ENCODE results near the gene NR6A1.

The NR6A1 gene

DNA sequence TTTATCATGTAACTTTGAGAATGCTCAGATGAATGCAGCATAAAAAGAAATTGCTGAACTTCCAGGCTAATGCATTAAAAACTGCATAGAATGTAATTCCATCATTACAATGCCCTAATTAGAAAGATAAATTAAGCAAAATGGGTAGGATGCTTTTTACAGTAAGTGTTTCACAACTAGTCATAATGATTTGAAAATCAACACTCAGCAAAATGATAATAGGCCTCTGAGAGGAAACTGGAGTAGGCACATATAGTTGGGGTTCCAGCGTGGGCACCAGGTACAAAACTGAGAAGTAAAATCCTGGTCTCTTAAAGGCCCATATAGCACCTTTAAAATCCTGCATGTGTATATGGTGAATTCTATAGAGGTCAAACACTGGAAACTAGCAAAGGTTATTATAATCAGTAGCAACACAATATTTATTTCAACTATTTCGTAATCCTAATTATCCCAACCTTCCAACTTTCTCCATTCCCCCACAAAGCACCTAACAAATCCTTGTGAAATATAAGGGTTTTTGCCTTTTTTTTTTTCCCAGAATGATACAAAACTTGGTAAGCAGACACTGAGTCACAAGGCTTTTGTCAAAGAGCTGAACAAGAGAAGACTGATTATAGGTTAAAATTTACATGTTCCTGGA lies 155.9 kb downstream of the NR6A1 start:
- 100% methylated on average over 1 of the region's 2 CpGs; no CpG with 5 or more reads in 1 of the 2 donors for WGBS, 2 donors (ENCODE audit: extremely low coverage in 2 of 2, insufficient read length in 2 of 2, insufficient replicate concordance in 1 of 2)
- H2BK12ac ChIP-seq (ENCODE audit: low read length): no peak overlapping the region
- DNase-seq (ENCODE audit: low spot score): no peak

DNA sequence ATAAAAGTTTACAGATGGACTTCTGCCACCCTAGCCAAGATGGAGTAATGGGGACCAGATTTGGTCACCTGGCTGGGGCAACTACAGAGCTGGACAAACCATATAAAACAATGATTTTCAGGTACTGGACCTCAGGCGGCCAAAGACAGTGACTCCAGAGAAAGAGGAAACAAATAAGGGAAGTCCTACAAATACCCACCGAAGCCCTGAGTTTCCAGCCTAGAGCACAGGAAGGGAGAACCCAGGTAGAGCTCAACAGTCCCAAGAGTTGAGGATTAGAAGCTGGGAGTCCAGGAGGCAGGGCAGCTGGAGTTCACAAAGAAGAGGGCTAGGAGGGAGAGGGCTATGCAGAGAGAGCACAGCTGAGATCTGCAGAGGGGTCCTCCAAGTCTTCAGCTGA lies 157.3 kb downstream of the NR6A1 start:
- H3K9me3 ChIP-seq (replicated peaks in 1 of 2; ENCODE audit: control insufficient read depth in 2 of 2, insufficient read depth in 1 of 2, low read depth in 1 of 2, low read length in 2 of 2): no peaks in the 10 kb centered on the region
- no peak overlapping the region for H2BK120ac ChIP-seq (ENCODE audit: low read depth, low read length)
- H3K27me3 ChIP-seq (ENCODE audit: control insufficient read depth in 3 of 3, insufficient read depth in 3 of 3, low read depth in 1 of 3, low read length in 3 of 3): no peaks in the 10 kb centered on the region
- no peak overlapping the region for H2BK5ac ChIP-seq (ENCODE audit: low read length)
- H3K4me3 ChIP-seq (ENCODE audit: low read length in 2 of 2): no peak overlapping the region
- no peak overlapping the region for H3K27ac ChIP-seq (replicated peaks; ENCODE audit: low read length)
- no peak overlapping the region for H2AFZ ChIP-seq (ENCODE audit: low read length)
- WGBS, 2 donors (ENCODE audit: extremely low coverage in 2 of 2, insufficient read length in 2 of 2, insufficient replicate concordance in 1 of 2): no CpG with 5 or more reads among the region's 2 CpGs
- no peak overlapping the region for H4K8ac ChIP-seq (ENCODE audit: low read depth, low read length)
- no peak overlapping the region for H4K91ac ChIP-seq (ENCODE audit: low read depth, low read length, poor library complexity)
- H3K4ac ChIP-seq (ENCODE audit: low read length): no peak overlapping the region
- H3K14ac ChIP-seq (ENCODE audit: low read length): no peak overlapping the region
- no peak overlapping the region for H3K4me2 ChIP-seq (ENCODE audit: insufficient read depth, low read length, poor library complexity, severe bottlenecking)
- no peak overlapping the region for H3K23ac ChIP-seq (ENCODE audit: low read depth, low read length, poor library complexity)
- H3K9ac ChIP-seq (ENCODE audit: low read depth, low read length, poor library complexity): no peak overlapping the region
- no peaks in the 10 kb centered on the region for H3K36me3 ChIP-seq (replicated peaks in 1 of 2; ENCODE audit: control insufficient read depth in 2 of 2, insufficient read depth in 2 of 2, low read length in 2 of 2)
- no peak overlapping the region for H2BK15ac ChIP-seq (ENCODE audit: low read length)
- H3K79me1 ChIP-seq (ENCODE audit: low read depth, low read length): no peaks in the 10 kb centered on the region
- no peak overlapping the region for H2AK5ac ChIP-seq (ENCODE audit: low read depth, low read length)
- peaks cover 1 to 5% of the 10 kb centered on the region in 2 donors for H3K4me1 ChIP-seq (ENCODE audit: control insufficient read depth in 2 of 2, insufficient read depth in 1 of 2, low read depth in 1 of 2, low read length in 2 of 2)
- no peak overlapping the region for H3K18ac ChIP-seq (ENCODE audit: low read length)
- no peak overlapping the region for H2BK12ac ChIP-seq (ENCODE audit: low read length)
- no peak for DNase-seq (ENCODE audit: low spot score)

More for the DNA sequence above, 155.9 kb downstream of the NR6A1 start:
- no peak overlapping the region for H3K18ac ChIP-seq (ENCODE audit: low read length)
- no peak overlapping the region for H2AFZ ChIP-seq (ENCODE audit: low read length)
- H4K8ac ChIP-seq (ENCODE audit: low read depth, low read length): no peak overlapping the region
- H3K9me3 ChIP-seq (replicated peaks in 1 of 2; ENCODE audit: control insufficient read depth in 2 of 2, insufficient read depth in 1 of 2, low read depth in 1 of 2, low read length in 2 of 2): no peaks in the 10 kb centered on the region
- no peaks in the 10 kb centered on the region for H3K36me3 ChIP-seq (replicated peaks in 1 of 2; ENCODE audit: control insufficient read depth in 2 of 2, insufficient read depth in 2 of 2, low read length in 2 of 2)
- no peak overlapping the region for H3K4ac ChIP-seq (ENCODE audit: low read length)
- no peak overlapping the region for H3K4me3 ChIP-seq (ENCODE audit: low read length in 2 of 2)
- no peak overlapping the region for H2BK5ac ChIP-seq (ENCODE audit: low read length)
- no peaks in the 10 kb centered on the region for H3K79me1 ChIP-seq (ENCODE audit: low read depth, low read length)
- H3K4me2 ChIP-seq (ENCODE audit: insufficient read depth, low read length, poor library complexity, severe bottlenecking): no peak overlapping the region
- H3K14ac ChIP-seq (ENCODE audit: low read length): no peak overlapping the region
- no peak overlapping the region for H3K9ac ChIP-seq (ENCODE audit: low read depth, low read length, poor library complexity)
- H3K27me3 ChIP-seq (ENCODE audit: control insufficient read depth in 3 of 3, insufficient read depth in 3 of 3, low read depth in 1 of 3, low read length in 3 of 3): no peaks in the 10 kb centered on the region
- H3K4me1 ChIP-seq (ENCODE audit: control insufficient read depth in 2 of 2, insufficient read depth in 1 of 2, low read depth in 1 of 2, low read length in 2 of 2): peaks cover 1 to 5% of the 10 kb centered on the region in 2 donors
- no peak overlapping the region for H3K23ac ChIP-seq (ENCODE audit: low read depth, low read length, poor library complexity)
- H2AK5ac ChIP-seq (ENCODE audit: low read depth, low read length): no peak overlapping the region
- no peak overlapping the region for H4K91ac ChIP-seq (ENCODE audit: low read depth, low read length, poor library complexity)
- H2BK120ac ChIP-seq (ENCODE audit: low read depth, low read length): no peak overlapping the region
- no peak overlapping the region for H3K27ac ChIP-seq (replicated peaks; ENCODE audit: low read length)
- no peak overlapping the region for H2BK15ac ChIP-seq (ENCODE audit: low read length)

DNA sequence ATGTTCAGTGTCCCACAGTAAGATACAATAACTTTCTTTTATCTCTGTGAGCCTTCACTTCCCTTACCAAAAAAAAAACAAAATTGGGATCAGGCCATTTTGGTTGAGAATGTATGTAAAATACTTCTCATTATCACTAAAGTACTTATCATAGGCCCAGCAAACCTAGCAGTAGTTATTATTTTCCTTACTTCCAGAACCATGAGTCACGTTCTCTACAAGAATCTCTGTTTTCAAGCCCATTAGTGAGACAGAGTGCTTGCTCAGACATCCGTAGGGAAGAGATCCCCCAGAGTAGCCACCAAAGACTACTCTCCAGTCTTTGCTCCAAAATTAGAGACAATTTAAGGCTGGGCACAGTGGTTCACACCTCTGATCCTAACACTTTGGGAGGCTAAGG lies 160.0 kb downstream of the NR6A1 start:
- H2BK120ac ChIP-seq (ENCODE audit: low read depth, low read length): no peak overlapping the region
- H4K8ac ChIP-seq (ENCODE audit: low read depth, low read length): no peak overlapping the region
- H2BK12ac ChIP-seq (ENCODE audit: low read length): no peak overlapping the region
- H2BK5ac ChIP-seq (ENCODE audit: low read length): no peak overlapping the region
- H3K4me1 ChIP-seq (ENCODE audit: control insufficient read depth in 2 of 2, insufficient read depth in 1 of 2, low read depth in 1 of 2, low read length in 2 of 2): no peaks in the 10 kb centered on the region
- no peak overlapping the region for H2BK15ac ChIP-seq (ENCODE audit: low read length)
- H3K14ac ChIP-seq (ENCODE audit: low read length): no peak overlapping the region
- H3K23ac ChIP-seq (ENCODE audit: low read depth, low read length, poor library complexity): no peak overlapping the region
- H2AFZ ChIP-seq (ENCODE audit: low read length): no peak overlapping the region
- no peaks in the 10 kb centered on the region for H3K79me1 ChIP-seq (ENCODE audit: low read depth, low read length)
- no peaks in the 10 kb centered on the region for H3K27me3 ChIP-seq (ENCODE audit: control insufficient read depth in 3 of 3, insufficient read depth in 3 of 3, low read depth in 1 of 3, low read length in 3 of 3)
- no peak for DNase-seq (ENCODE audit: low spot score)
- no peak overlapping the region for H3K4ac ChIP-seq (ENCODE audit: low read length)
- H4K91ac ChIP-seq (ENCODE audit: low read depth, low read length, poor library complexity): no peak overlapping the region
- WGBS, 2 donors (ENCODE audit: extremely low coverage in 2 of 2, insufficient read length in 2 of 2, insufficient replicate concordance in 1 of 2): no CpG with 5 or more reads among the region's 2 CpGs
- H3K36me3 ChIP-seq (replicated peaks in 1 of 2; ENCODE audit: control insufficient read depth in 2 of 2, insufficient read depth in 2 of 2, low read length in 2 of 2): no peaks in the 10 kb centered on the region
- no peak overlapping the region for H2AK5ac ChIP-seq (ENCODE audit: low read depth, low read length)
- no peak overlapping the region for H3K9ac ChIP-seq (ENCODE audit: low read depth, low read length, poor library complexity)
- H3K18ac ChIP-seq (ENCODE audit: low read length): no peak overlapping the region
- H3K9me3 ChIP-seq (replicated peaks in 1 of 2; ENCODE audit: control insufficient read depth in 2 of 2, insufficient read depth in 1 of 2, low read depth in 1 of 2, low read length in 2 of 2): no peaks in the 10 kb centered on the region
- H3K4me2 ChIP-seq (ENCODE audit: insufficient read depth, low read length, poor library complexity, severe bottlenecking): no peak overlapping the region
- no peak overlapping the region for H3K4me3 ChIP-seq (ENCODE audit: low read length in 2 of 2)
- H3K27ac ChIP-seq (replicated peaks; ENCODE audit: low read length): no peak overlapping the region

- no peak overlapping the region for H3K18ac ChIP-seq (ENCODE audit: low read length)
- no peaks in the 10 kb centered on the region for H3K4me1 ChIP-seq (ENCODE audit: control insufficient read depth in 2 of 2, insufficient read depth in 1 of 2, low read depth in 1 of 2, low read length in 2 of 2)
- H3K14ac ChIP-seq (ENCODE audit: low read length): no peak overlapping the region
- no peak overlapping the region for H2BK15ac ChIP-seq (ENCODE audit: low read length)
- H3K27me3 ChIP-seq (ENCODE audit: control insufficient read depth in 3 of 3, insufficient read depth in 3 of 3, low read depth in 1 of 3, low read length in 3 of 3): no peaks in the 10 kb centered on the region
- no CpG with 5 or more reads among the region's 2 CpGs for WGBS, 2 donors (ENCODE audit: extremely low coverage in 2 of 2, insufficient read length in 2 of 2, insufficient replicate concordance in 1 of 2)
- no peak overlapping the region for H4K91ac ChIP-seq (ENCODE audit: low read depth, low read length, poor library complexity)
- DNase-seq (ENCODE audit: low spot score): no peak
- H3K27ac ChIP-seq (replicated peaks; ENCODE audit: low read length): no peak overlapping the region
- no peak overlapping the region for H4K8ac ChIP-seq (ENCODE audit: low read depth, low read length)
- no peak overlapping the region for H2BK120ac ChIP-seq (ENCODE audit: low read depth, low read length)
- H2AK5ac ChIP-seq (ENCODE audit: low read depth, low read length): no peak overlapping the region
- no peak overlapping the region for H3K4ac ChIP-seq (ENCODE audit: low read length)
- H2AFZ ChIP-seq (ENCODE audit: low read length): no peak overlapping the region
- H2BK12ac ChIP-seq (ENCODE audit: low read length): no peak overlapping the region
- H3K4me2 ChIP-seq (ENCODE audit: insufficient read depth, low read length, poor library complexity, severe bottlenecking): no peak overlapping the region
- H3K9me3 ChIP-seq (replicated peaks in 1 of 2; ENCODE audit: control insufficient read depth in 2 of 2, insufficient read depth in 1 of 2, low read depth in 1 of 2, low read length in 2 of 2): no peaks in the 10 kb centered on the region
- H2BK5ac ChIP-seq (ENCODE audit: low read length): no peak overlapping the region
- H3K9ac ChIP-seq (ENCODE audit: low read depth, low read length, poor library complexity): no peak overlapping the region
- H3K4me3 ChIP-seq (ENCODE audit: low read length in 2 of 2): no peak overlapping the region
- no peak overlapping the region for H3K23ac ChIP-seq (ENCODE audit: low read depth, low read length, poor library complexity)
- H3K36me3 ChIP-seq (replicated peaks in 1 of 2; ENCODE audit: control insufficient read depth in 2 of 2, insufficient read depth in 2 of 2, low read length in 2 of 2): no peaks in the 10 kb centered on the region
- no peaks in the 10 kb centered on the region for H3K79me1 ChIP-seq (ENCODE audit: low read depth, low read length)
Measured at GRCh38 chr9:124606027-124606426, 165.1 kb downstream of the NR6A1 start.

All from neuronal stem cell (in vitro differentiated cells).